ENCODE measurements around the gene SKIC3. TPM values are rescaled to one million over a fixed set of nuclear protein-coding genes. Genes with fewer than 3 reads are reported as not detected.

SKIC3 gene

DNA sequence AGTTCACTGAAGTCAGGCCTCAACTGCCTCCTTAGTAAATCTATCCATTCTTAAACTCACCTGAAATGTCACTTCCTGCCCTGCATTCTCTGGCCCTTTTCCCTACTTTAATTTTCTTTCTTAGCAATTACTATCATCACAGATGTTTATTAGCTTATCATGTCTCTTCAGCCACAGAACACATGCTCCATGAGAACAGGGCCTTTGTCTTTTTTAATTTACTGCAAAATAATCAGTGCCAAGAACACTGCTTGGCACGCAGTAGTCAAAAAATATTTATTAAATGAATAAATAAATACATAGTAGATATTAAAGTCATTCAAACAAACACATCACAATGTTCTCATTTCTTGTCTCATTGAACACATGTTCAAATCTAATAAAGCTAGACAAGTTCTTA, 46.2 kb downstream of the SKIC3 start:
- Histone ChIP-seq H2BK120ac (ENCODE audit: low read depth, low read length) (no peak overlapping the region), H3K4me3 (ENCODE audit: insufficient read depth in 1 of 2, low read depth in 1 of 2, low read length in 2 of 2) (no peak overlapping the region)

More for the DNA sequence above, 46.2 kb downstream of the SKIC3 start:
- no peaks in the 10 kb centered on the region for H3K4me1 ChIP-seq (ENCODE audit: control insufficient read depth, insufficient read depth, low read depth, low read length)
- no peak overlapping the region for H3K18ac ChIP-seq (ENCODE audit: low read depth in 1 of 2, low read length in 2 of 2)
- H2AFZ ChIP-seq (ENCODE audit: low read depth, low read length): no peak overlapping the region
- H3K23ac ChIP-seq (ENCODE audit: low read length in 2 of 2): no peak overlapping the region
- peaks cover 7% of the 10 kb centered on the region for H3K79me1 ChIP-seq (replicated peaks; ENCODE audit: low read length, poor library complexity, severe bottlenecking)
- H3K4ac ChIP-seq (ENCODE audit: low read depth in 1 of 2, low read length in 2 of 2): no peak overlapping the region
- H4K8ac ChIP-seq (ENCODE audit: low read length): no peak overlapping the region
- H2AK5ac ChIP-seq (ENCODE audit: low read length, severe bottlenecking): no peak overlapping the region
- H2BK5ac ChIP-seq (ENCODE audit: low read depth, low read length, poor library complexity, severe bottlenecking): no peak overlapping the region
- H3K9ac ChIP-seq (ENCODE audit: low read length): no peak overlapping the region
- no peaks in the 10 kb centered on the region for H3K27me3 ChIP-seq (ENCODE audit: control insufficient read depth in 1 of 2, insufficient read depth in 1 of 2, low read length in 2 of 2)
- no peak overlapping the region for H3K4me2 ChIP-seq (ENCODE audit: low read length, poor library complexity, severe bottlenecking)
- no peaks in the 10 kb centered on the region for H3K9me3 ChIP-seq (ENCODE audit: control insufficient read depth, low read length)
- H2BK12ac ChIP-seq (ENCODE audit: low read length in 2 of 2): no peak overlapping the region
- H3K27ac ChIP-seq (ENCODE audit: low read length, poor library complexity, severe bottlenecking): no peak overlapping the region
- no peak overlapping the region for H3K14ac ChIP-seq (ENCODE audit: low read length in 2 of 2)
- H3K36me3 ChIP-seq (ENCODE audit: control insufficient read depth in 1 of 2, insufficient read depth in 2 of 2, low read depth in 1 of 2, low read length in 2 of 2): peaks cover 11 to 92% of the 10 kb centered on the region in 2 experiments
- WGBS: no CpG with 5 or more reads among the region's 1 CpG
- no peak overlapping the region for H4K91ac ChIP-seq (ENCODE audit: low read length)
- no peak overlapping the region for H2BK15ac ChIP-seq (ENCODE audit: low read depth, poor library complexity, severe bottlenecking)
- DNase-seq: no peak

Small RNA genes within 50 kb of the gene (small RNA-seq; reads per million reads assigned to genes)
- not detected for gene RNU6-308P (ENCODE audit: low read depth)
